HG03060 (cell line): Measurements from ENCODE around the gene NLGN1.

Experiments
- ATAC-seq: cut with Tn5 transposase; IDR thresholded peaks from one replicate; pipeline ENCODE4 v1.9.1; 2021; ENCODE audit warnings: low read depth, moderate number of reproducible peaks; ENCODE audit not compliant: unreplicated experiment

The NLGN1 gene

GRCh38 chr3:173889596-173889995 lies 492.1 kb downstream of the NLGN1 start:
- no peak for ATAC-seq

GRCh38 chr3:173890091-173890490 lies 492.5 kb downstream of the NLGN1 start:
- no peak for ATAC-seq

DNA sequence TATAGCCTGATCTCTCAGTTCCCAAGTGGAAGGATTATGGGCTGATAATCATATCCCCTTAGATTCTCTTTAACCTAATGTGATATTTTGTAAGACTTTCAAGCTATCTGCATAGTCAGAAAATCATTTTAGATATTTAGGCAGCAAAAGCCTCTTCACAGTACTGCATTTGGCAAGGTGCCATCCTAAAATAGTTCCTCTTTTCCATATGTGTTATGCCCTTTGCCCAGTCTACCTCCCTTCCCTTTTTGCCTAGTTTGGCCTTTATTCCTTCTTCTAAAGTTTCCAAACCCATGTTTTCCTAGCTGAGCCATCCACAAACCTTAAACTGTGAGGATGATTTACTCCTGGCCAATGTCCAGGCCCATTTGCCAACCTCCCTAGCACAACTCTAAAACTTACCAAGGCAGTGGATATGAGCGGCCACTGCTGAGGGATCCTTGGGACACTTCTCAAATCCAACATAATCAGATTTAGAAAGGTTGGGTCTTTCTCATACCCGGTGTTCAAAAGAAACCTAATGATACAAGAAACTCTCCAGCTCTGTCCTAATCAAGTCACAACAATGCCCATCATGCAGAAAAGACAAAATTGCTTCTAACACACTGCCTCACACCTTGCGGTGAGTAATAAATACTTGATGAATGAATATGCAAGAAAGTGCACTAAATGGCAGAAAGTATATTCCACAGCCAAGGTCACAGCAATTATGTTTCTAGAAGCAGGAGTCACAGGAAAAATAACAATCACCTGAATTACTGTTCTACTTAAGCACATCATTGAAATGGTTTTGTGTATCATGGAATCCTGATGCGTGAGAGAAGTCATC lies 493.9 kb downstream of the NLGN1 start:
- ATAC-seq, result no peak

GRCh38 chr3:173892547-173892946 lies 495.0 kb downstream of the NLGN1 start:
- ATAC-seq, result no peak

- ATAC-seq, result no peak
These were observed 495.5 kb downstream of the NLGN1 start for GRCh38 chr3:173893066-173893465.

DNA sequence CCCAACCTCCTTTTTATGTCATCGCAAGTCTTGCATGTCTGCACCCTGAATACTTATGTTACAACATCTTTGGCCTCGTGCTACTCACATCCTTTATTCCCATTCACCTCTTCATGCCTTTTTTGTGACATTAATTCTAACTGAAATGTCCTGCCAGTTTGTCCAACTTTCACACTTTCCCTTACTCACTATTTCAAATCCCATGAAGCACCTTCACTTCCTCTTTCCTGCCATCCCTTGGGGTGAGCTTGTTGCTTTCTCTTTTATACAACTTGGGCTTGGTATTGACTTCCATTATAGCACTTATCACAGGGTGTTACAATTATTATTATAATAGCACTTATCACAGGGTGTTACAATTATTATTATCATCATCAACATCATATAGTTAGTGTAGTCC lies 496.3 kb downstream of the NLGN1 start:
- ATAC-seq, result no peak

GRCh38 chr3:173897631-173898030 lies 500.1 kb downstream of the NLGN1 start:
- no peak for ATAC-seq

DNA sequence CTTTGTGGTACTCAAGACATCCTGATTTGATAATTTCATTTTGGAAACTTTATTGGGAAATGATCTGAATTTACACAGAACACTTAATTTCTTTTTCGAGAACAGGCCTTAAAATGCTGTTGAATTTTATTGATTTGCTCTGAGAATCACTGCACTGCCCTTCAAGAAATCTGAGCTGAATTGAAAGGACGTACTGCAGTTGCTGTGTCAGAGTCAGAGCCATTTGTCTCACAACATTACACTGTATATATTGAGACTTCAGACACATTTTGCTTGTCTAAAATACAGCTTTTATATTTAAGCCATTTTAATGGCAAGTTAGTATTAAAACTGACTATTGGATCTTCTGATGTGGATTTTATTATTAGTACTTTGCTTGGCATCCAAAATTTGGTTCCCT lies 504.1 kb downstream of the NLGN1 start:
- ATAC-seq, result no peak

DNA sequence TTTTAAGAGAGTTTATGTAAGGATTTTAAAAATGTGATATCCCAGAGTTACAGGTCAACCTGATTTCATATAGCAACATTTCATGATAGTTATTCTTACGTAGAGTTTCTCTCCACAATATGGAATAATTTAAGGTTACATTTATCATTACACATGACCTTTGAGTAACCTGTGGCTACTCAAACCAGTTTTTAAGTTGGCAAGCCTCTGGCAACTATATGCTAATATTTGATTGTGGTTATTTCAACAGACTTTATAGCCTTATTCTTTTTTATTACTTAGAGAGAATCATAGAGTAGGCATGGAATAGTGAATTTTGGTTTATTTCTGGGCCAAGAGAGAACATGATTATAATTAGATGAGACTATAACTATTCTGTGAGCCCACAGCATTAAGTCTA lies 504.9 kb downstream of the NLGN1 start:
- no peak for ATAC-seq

- ATAC-seq, result no peak
These were observed 505.3 kb downstream of the NLGN1 start for GRCh38 chr3:173902871-173903270.

GRCh38 chr3:173905381-173905780 lies 507.8 kb downstream of the NLGN1 start:
- ATAC-seq, result no peak

DNA sequence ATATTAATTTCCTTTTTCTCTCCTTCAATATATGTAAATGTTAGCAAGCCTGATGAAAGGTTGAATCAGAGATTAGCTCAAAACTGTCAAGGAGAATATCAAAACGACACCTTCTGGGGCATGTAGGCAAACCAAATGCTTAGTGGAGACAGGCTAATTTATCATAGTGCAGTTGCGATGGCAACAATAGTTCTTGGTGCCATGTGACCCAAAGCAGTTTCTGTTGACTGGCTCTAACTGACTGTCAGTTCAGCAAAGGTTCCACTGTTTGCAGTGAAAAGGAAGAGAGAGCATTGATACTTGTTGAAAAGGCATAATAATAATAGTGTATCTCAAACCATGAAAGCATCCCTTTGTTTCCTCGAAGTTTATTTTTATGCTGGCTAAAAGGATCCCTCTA lies 513.9 kb downstream of the NLGN1 start:
- no peak for ATAC-seq

GRCh38 chr3:173912126-173912525 lies 514.6 kb downstream of the NLGN1 start:
- no peak for ATAC-seq

GRCh38 chr3:173913397-173913796 lies 515.9 kb downstream of the NLGN1 start:
- no peak for ATAC-seq

GRCh38 chr3:173913974-173914421 lies 516.5 kb downstream of the NLGN1 start:
- no peak for ATAC-seq

DNA sequence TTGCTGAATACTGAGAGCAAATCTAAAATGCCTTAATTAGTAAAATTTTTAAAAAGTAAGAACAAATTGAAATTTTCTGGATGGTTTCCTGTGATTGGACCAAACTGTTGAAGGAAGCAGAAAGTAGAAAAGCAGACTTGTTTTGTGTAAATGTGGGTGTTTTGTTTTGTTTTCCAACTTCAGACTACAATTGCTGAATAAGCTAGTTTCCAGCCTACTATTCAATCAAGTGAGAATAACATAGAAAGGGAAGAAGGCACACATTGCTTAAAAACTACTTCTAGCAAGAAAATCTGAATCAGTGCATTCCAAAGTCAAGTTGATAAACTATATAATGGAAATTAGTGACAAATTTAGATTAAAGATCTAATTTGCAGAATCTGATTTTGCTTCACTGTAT lies 519.3 kb downstream of the NLGN1 start:
- no peak for ATAC-seq

GRCh38 chr3:173920386-173920785 lies 522.8 kb downstream of the NLGN1 start:
- ATAC-seq, result peak; percentile 84

DNA sequence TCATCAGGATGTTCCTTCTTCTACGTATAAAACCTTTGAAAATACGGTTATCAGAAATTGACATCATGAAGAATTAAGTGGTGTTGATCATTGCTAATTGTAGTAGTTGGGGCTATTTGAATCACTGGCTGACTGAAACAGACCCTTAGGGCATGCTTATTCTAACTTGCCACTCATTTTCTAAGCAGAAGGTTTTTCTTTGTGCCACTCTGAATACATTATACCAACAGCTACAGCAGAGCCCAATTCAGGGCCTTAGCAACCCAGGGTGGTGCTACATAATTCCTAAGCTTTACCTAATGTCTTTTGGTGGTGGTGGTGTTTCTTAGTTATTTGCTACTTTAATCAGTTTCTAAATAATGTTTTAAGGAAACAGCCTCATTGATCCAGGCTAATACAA lies 524.2 kb downstream of the NLGN1 start:
- no peak for ATAC-seq

GRCh38 chr3:173923204-173923603 lies 525.7 kb downstream of the NLGN1 start:
- ATAC-seq, result no peak

GRCh38 chr3:173930251-173930650 lies 532.7 kb downstream of the NLGN1 start:
- ATAC-seq, result no peak

GRCh38 chr3:173932624-173933023 lies 535.1 kb downstream of the NLGN1 start:
- ATAC-seq, result peak; percentile 82

DNA sequence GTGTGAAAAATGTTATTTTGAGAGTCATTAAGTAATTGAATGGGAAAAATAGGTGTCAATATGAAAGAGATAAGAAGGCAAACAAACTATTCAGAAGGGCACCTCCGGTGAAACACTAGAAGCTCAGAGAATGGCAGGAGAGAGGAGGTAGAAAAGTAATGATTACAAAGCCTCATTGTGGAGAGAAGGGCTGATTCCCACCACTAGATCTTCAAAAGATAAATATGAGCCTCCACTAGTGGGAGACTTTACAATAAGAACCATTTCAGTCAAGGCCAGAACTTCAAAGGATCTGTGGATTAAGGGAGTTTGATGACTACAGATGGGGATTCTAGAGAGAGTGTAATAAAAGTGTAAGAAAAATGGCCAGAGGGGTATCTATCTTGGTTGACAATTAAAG lies 535.6 kb downstream of the NLGN1 start:
- ATAC-seq, result no peak

DNA sequence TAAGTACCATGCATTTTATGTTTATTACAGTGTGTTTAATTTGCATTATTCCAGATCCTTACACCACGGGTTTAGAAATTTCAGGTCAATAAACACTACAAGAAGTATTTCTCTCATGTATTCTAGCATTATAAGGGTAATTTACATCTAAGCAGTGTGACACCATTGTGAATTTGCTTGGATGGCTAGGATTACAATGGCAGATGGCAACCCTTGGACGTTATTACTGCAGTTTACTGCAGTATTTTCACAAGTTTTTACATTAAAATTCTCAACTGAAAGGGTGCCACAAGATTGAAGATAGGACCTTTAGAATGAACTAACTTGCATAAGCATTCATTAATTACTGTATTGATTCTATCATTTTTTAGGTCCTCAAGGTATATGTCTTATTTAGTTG lies 538.8 kb downstream of the NLGN1 start:
- no peak for ATAC-seq
